Naive thymus-derived CD4-positive, alpha-beta T cell (primary cell): ENCODE results near the gene GABBR1. TPM values are rescaled to one million over a fixed set of nuclear protein-coding genes. Genes with fewer than 3 reads are reported as not detected.
A peak's percentile ranks its signal among the peaks of the same experiment; 100 is the strongest.
"Not testable (repeated sequence)": the region's sequence is repeated elsewhere in the genome, so short reads cannot be mapped to it uniquely, and the experiment has no call there.

Source experiments
- ATAC-seq: fragments of 150-1000 bp; cut with Tn5 transposase; 2 replicates; pipeline ENCODE4 v1.10.0; 2021; ENCODE audit warnings: mild to moderate bottlenecking, moderate library complexity
- CTCF ChIA-PET: fragments of 350-600 bp; sonication (Branson Sonifier 250); formaldehyde crosslinking; loops from one replicate; lab custom pipeline; 2021; ENCODE audit warnings: antibody characterized with exemption; lab: Charles Lee
- POLR2A ChIA-PET: fragments of 350-600 bp; sonication (Branson Sonifier 250); formaldehyde crosslinking; loops from one replicate; lab custom pipeline; 2021; ENCODE audit warnings: antibody characterized with exemption, inconsistent platforms; lab: Charles Lee
- DNase-seq, 9 donors: peaks; one replicate each; pipeline versions ENCODE4 v3.0.0 to v3.0.0-alpha.2; 2020 to 2022; ENCODE audit warnings: mixed read lengths in 1 of 9
- H3K27ac ChIP-seq: one replicate; pipeline ENCODE4 v1.7.0; 2013; ENCODE audit warnings: mild to moderate bottlenecking, low read depth, low read length, moderate library complexity
- H3K27me3 ChIP-seq, 2 donors: one replicate each; pipeline ENCODE4 v1.7.0; 2013; ENCODE audit warnings: low read length in 2 of 2, mild to moderate bottlenecking in 2 of 2, moderate library complexity in 2 of 2; ENCODE audit not compliant: control insufficient read depth in 2 of 2, insufficient read depth in 2 of 2
- H3K36me3 ChIP-seq, 3 experiments: 1 replicate in 2 of 3; 2 replicates in 1 of 3; pipeline ENCODE4 v1.7.0; 2013; ENCODE audit warnings: low read length in 3 of 3, mild to moderate bottlenecking in 3 of 3, moderate library complexity in 1 of 3; ENCODE audit not compliant: insufficient read depth in 3 of 3, control insufficient read depth in 2 of 3
- H3K4me1 ChIP-seq, 2 donors: one replicate each; pipeline ENCODE4 v1.7.0; 2013; ENCODE audit warnings: low read length in 2 of 2, mild to moderate bottlenecking in 2 of 2, moderate library complexity in 1 of 2; ENCODE audit not compliant: control insufficient read depth in 2 of 2, insufficient read depth in 2 of 2
- H3K4me3 ChIP-seq: 2 replicates; pipeline ENCODE4 v1.7.0; 2013; ENCODE audit warnings: mild to moderate bottlenecking, low read length
- H3K9me3 ChIP-seq, 3 experiments: 1 replicate in 2 of 3; 2 replicates in 1 of 3; pipeline ENCODE4 v1.7.0; 2013; ENCODE audit warnings: low read length in 3 of 3; ENCODE audit not compliant: control insufficient read depth in 2 of 3
- H3K27ac Mint-ChIP-seq, 9 donors: one replicate each; pipeline ENCODE4 v1.8.0; 2020 to 2022; ENCODE audit warnings: mixed read lengths in 9 of 9, mild to moderate bottlenecking in 8 of 9, moderate library complexity in 5 of 9, inconsistent platforms in 2 of 9
- H3K27me3 Mint-ChIP-seq, 5 donors: one replicate each; pipeline ENCODE4 v1.8.0; 2021 to 2022; ENCODE audit warnings: mixed read lengths in 5 of 5, mild to moderate bottlenecking in 1 of 5
- H3K36me3 Mint-ChIP-seq, 5 donors: one replicate each; pipeline ENCODE4 v1.8.0; 2020 to 2022; ENCODE audit warnings: mixed read lengths in 5 of 5, mild to moderate bottlenecking in 3 of 5, inconsistent platforms in 1 of 5
- H3K4me1 Mint-ChIP-seq, 7 donors: one replicate each; pipeline ENCODE4 v1.8.0; 2020 to 2022; ENCODE audit warnings: mixed read lengths in 7 of 7, mild to moderate bottlenecking in 3 of 7, inconsistent platforms in 1 of 7
- H3K4me3 Mint-ChIP-seq, 10 donors: one replicate each; pipeline ENCODE4 v1.8.0; 2020 to 2022; ENCODE audit warnings: mild to moderate bottlenecking in 10 of 10, mixed read lengths in 10 of 10, moderate library complexity in 6 of 10, inconsistent platforms in 2 of 10
- H3K9me3 Mint-ChIP-seq, 11 donors: one replicate each; pipeline ENCODE4 v1.8.0; 2020 to 2022; ENCODE audit warnings: mixed read lengths in 11 of 11, mild to moderate bottlenecking in 4 of 11, inconsistent platforms in 1 of 11, moderate library complexity in 1 of 11
- intact Hi-C, 2 donors: fragments of 100-400 bp; cut with micrococcal nuclease; formaldehyde crosslinking; loops; one replicate each; pipeline ENCODE4 v1.15.1; 2023
- polyA plus RNA-seq, 2 donors: library from polyadenylated mRNA; unstranded; fragments of 300-500 nt; fragmentation: Illumina TruSeq; gene quantifications; one replicate each; pipeline ENCODE4 v1.2.3, GENCODE V29; 2021
- total RNA-seq, 6 experiments: library from RNA in 5 of 6; stranded (reverse) in 5 of 6; gene quantifications; 1 replicate in 5 of 6; 2 replicates in 1 of 6; pipeline ENCODE4 v1.2.3 and lab custom pipeline; 2021 to 2026

GABBR1 gene
- total and polyA plus RNA-seq, 7 experiments from 2014 or later, result 1.2 to 115 (median 59.9) TPM

- H3K9me3 ChIP-seq, result no peaks in the 10 kb centered on the region
- no peaks in the 10 kb centered on the region for H3K4me1 ChIP-seq
- no peak overlapping the region for H3K27ac ChIP-seq
- H3K4me3 ChIP-seq, result no peak overlapping the region
- H3K4me3 Mint-ChIP-seq, result peak overlapping the region in 1 of 10 donors; percentile 60
- H3K36me3 Mint-ChIP-seq, result peaks cover 0 to 2% (median 0%) of the 10 kb centered on the region in 5 donors
- intact Hi-C loops, result no loop called here
- DNase-seq (no peak), ATAC-seq (peak; percentile 31)
- H3K36me3 ChIP-seq, result no peaks in the 10 kb centered on the region
- ChIA-PET POLR2A (interaction anchor here (0.8 kb wide), 1 partner anchor 27 kb away, joined by 3 read pairs; no protein-coding TSS in a partner anchor), CTCF (no interaction called here)
- no peaks in the 10 kb centered on the region for H3K9me3 Mint-ChIP-seq
- peaks cover 0 to 9% (median 4%) of the 10 kb centered on the region in 5 donors for H3K27me3 Mint-ChIP-seq
- no peaks in the 10 kb centered on the region for H3K27me3 ChIP-seq
- peak overlapping the region in 3 of 9 donors; percentile 67 to 72 (median 71) for H3K27ac Mint-ChIP-seq
- H3K4me1 Mint-ChIP-seq, result peaks cover 6 to 27% (median 11%) of the 10 kb centered on the region in 7 donors
Observed at GRCh38 chr6:29676981-29677601, 44.1 kb upstream of the GABBR1 start.

- Histone ChIP-seq H3K9me3 (no peaks in the 10 kb centered on the region), H3K36me3 (no peaks in the 10 kb centered on the region), H3K27me3 (no peaks in the 10 kb centered on the region), H3K4me1 (no peaks in the 10 kb centered on the region), H3K27ac (no peak overlapping the region), H3K4me3 (no peak overlapping the region)
- Mint-ChIP-seq H3K4me1 (peaks cover 6 to 25% (median 11%) of the 10 kb centered on the region in 7 donors), H3K27me3 (peaks cover 12 to 21% (median 13%) of the 10 kb centered on the region in 5 donors), H3K9me3 (no peaks in the 10 kb centered on the region), H3K27ac (peak overlapping the region in 1 of 9 donors; percentile 14), H3K4me3 (no peak overlapping the region), H3K36me3 (peaks cover 0 to 2% (median 0%) of the 10 kb centered on the region in 5 donors)
- ATAC-seq (no peak), DNase-seq (no peak)
- ChIA-PET POLR2A (no interaction called here), CTCF (interaction anchor here (1.1 kb wide), 1 partner anchor 22 kb away, joined by 4 read pairs; no protein-coding TSS in a partner anchor)
- intact Hi-C loops, result no loop called here
Observed at GRCh38 chr6:29675561-29675960, 42.6 kb upstream of the GABBR1 start.

DNA sequence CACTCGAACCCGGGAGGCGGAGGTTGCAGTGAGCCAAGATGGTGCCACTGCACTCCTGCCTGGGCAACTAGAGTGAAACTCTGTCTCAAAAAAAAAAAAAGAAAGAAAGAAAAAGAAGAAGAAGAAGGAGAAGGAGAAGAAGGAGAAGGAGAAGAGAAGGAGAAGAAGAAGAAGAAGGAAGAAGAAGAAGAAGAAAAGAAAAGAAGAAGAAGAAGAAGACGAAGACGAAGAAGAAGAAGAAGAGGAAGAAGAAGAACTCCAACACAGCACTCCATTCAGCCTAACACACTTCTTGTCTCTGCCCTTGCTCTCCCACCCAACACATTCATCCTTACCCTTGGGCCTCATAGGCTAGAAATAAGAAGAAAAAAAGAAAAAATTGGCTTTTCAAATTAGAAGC lies 41.0 kb upstream of the GABBR1 start:
- Mint-ChIP-seq H3K4me1 (peaks cover 6 to 18% (median 11%) of the 10 kb centered on the region in 7 donors), H3K9me3 (no peaks in the 10 kb centered on the region), H3K27me3 (peaks cover 13 to 25% (median 15%) of the 10 kb centered on the region in 5 donors), H3K27ac (peak overlapping the region in 1 of 9 donors; percentile 23), H3K36me3 (peaks cover 0 to 5% (median 0%) of the 10 kb centered on the region in 5 donors), H3K4me3 (no peak overlapping the region)
- Histone ChIP-seq H3K4me1 (no peaks in the 10 kb centered on the region), H3K4me3 (no peak overlapping the region), H3K36me3 (no peaks in the 10 kb centered on the region), H3K27me3 (no peaks in the 10 kb centered on the region), H3K27ac (no peak overlapping the region), H3K9me3 (no peaks in the 10 kb centered on the region)
- ATAC-seq, result no peak
- intact Hi-C loops, result no loop called here
- ChIA-PET CTCF (no interaction called here), POLR2A (no interaction called here)
- no peak for DNase-seq

GRCh38 chr6:29673161-29673560 lies 40.2 kb upstream of the GABBR1 start:
- Mint-ChIP-seq H3K9me3 (no peaks in the 10 kb centered on the region), H3K27me3 (peaks cover 14 to 26% (median 16%) of the 10 kb centered on the region in 5 donors), H3K36me3 (peaks cover 0 to 5% (median 0%) of the 10 kb centered on the region in 5 donors), H3K27ac (no peak overlapping the region), H3K4me3 (no peak overlapping the region), H3K4me1 (peaks cover 6 to 18% (median 11%) of the 10 kb centered on the region in 7 donors)
- intact Hi-C loops, result no loop called here
- H3K36me3 ChIP-seq, result no peaks in the 10 kb centered on the region
- ATAC-seq (no peak), DNase-seq (no peak)
- ChIA-PET POLR2A (no interaction called here), CTCF (interaction anchor here (0.7 kb wide), 1 partner anchor 29 kb away, joined by 3 read pairs; no protein-coding TSS in a partner anchor)
- H3K27ac ChIP-seq, result no peak overlapping the region
- H3K4me1 ChIP-seq, result no peaks in the 10 kb centered on the region
- H3K4me3 ChIP-seq, result no peak overlapping the region
- H3K27me3 ChIP-seq, result no peaks in the 10 kb centered on the region
- no peaks in the 10 kb centered on the region for H3K9me3 ChIP-seq

GRCh38 chr6:29672116-29672515 lies 39.1 kb upstream of the GABBR1 start:
- H3K27ac ChIP-seq, H3K4me3 Mint-ChIP-seq, CTCF ChIA-PET, intact Hi-C loops, H3K9me3 ChIP-seq, H3K36me3 ChIP-seq, ATAC-seq, H3K27ac Mint-ChIP-seq, POLR2A ChIA-PET, H3K4me3 ChIP-seq, H3K27me3 ChIP-seq, H3K9me3 Mint-ChIP-seq, H3K4me1 ChIP-seq, DNase-seq, H3K36me3 Mint-ChIP-seq: not testable (repeated sequence)
- H3K4me1 Mint-ChIP-seq, result peaks cover 3 to 11% (median 7%) of the 10 kb centered on the region in 7 donors
- H3K27me3 Mint-ChIP-seq, result peaks cover 14 to 33% (median 25%) of the 10 kb centered on the region in 5 donors

- H3K36me3 ChIP-seq, result no peaks in the 10 kb centered on the region
- H3K4me3 Mint-ChIP-seq, result no peak overlapping the region
- no peak for ATAC-seq
- CTCF ChIA-PET, result no interaction called here
- H3K9me3 ChIP-seq, result no peaks in the 10 kb centered on the region
- no peaks in the 10 kb centered on the region for H3K27me3 ChIP-seq
- no peaks in the 10 kb centered on the region for H3K4me1 ChIP-seq
- no peak overlapping the region for H3K4me3 ChIP-seq
- peaks cover 0 to 5% (median 0%) of the 10 kb centered on the region in 5 donors for H3K36me3 Mint-ChIP-seq
- POLR2A ChIA-PET, result no interaction called here
- H3K9me3 Mint-ChIP-seq, result no peaks in the 10 kb centered on the region
- peaks cover 0 to 3% (median 0%) of the 10 kb centered on the region in 7 donors for H3K4me1 Mint-ChIP-seq
- no peak for DNase-seq
- intact Hi-C loops, result no loop called here
- peaks cover 14 to 37% (median 27%) of the 10 kb centered on the region in 5 donors for H3K27me3 Mint-ChIP-seq
- no peak overlapping the region for H3K27ac ChIP-seq
- H3K27ac Mint-ChIP-seq, result no peak overlapping the region
Observed at GRCh38 chr6:29671026-29671425, 38.0 kb upstream of the GABBR1 start.
